HG03064 (cell line): ENCODE measurements around the gene ZSCAN30.

ENCODE experiments used
- ATAC-seq: cut with Tn5 transposase; IDR thresholded peaks from one replicate; pipeline ENCODE4 v1.9.1; 2021; ENCODE audit warnings: low read depth; ENCODE audit not compliant: unreplicated experiment

Gene ZSCAN30

GRCh38 chr18:35290094-35290735 is at the start of gene ZSCAN30:
TSS of gene ZSCAN30 (minus strand) at chr18:35290229. CDS start at chr18:35264352, 25,877 bp downstream.
- peak; percentile 78 for ATAC-seq

GRCh38 chr18:35337286-35337685 is 47.3 kb upstream of the ZSCAN30 start:
- no peak for ATAC-seq

GRCh38 chr18:35335866-35336265 is 45.8 kb upstream of the ZSCAN30 start:
- ATAC-seq, result no peak

- ATAC-seq, result no peak
These were observed 44.8 kb upstream of the ZSCAN30 start for GRCh38 chr18:35334821-35335220.

GRCh38 chr18:35334212-35334611 is 44.2 kb upstream of the ZSCAN30 start:
- ATAC-seq, result no peak

- no peak for ATAC-seq
These were observed 41.5 kb upstream of the ZSCAN30 start for GRCh38 chr18:35331367-35332087.

- ATAC-seq, result no peak
These were observed 38.8 kb upstream of the ZSCAN30 start for GRCh38 chr18:35328868-35329267.

- no peak for ATAC-seq
These were observed 36.8 kb upstream of the ZSCAN30 start for GRCh38 chr18:35326695-35327387.

- ATAC-seq, result no peak
These were observed 35.1 kb upstream of the ZSCAN30 start for GRCh38 chr18:35324926-35325655.

GRCh38 chr18:35322486-35323458 is 32.7 kb upstream of the ZSCAN30 start:
- no peak for ATAC-seq

- ATAC-seq, result no peak
These were observed 21.5 kb upstream of the ZSCAN30 start for GRCh38 chr18:35311496-35311895.

GRCh38 chr18:35306588-35307250 is 16.7 kb upstream of the ZSCAN30 start:
- no peak for ATAC-seq

- ATAC-seq, result no peak
These were observed 13.6 kb upstream of the ZSCAN30 start for GRCh38 chr18:35303610-35304009.

GRCh38 chr18:35296060-35296459 is 6.0 kb upstream of the ZSCAN30 start:
- no peak for ATAC-seq

- ATAC-seq, result no peak
These were observed 1.1 kb upstream of the ZSCAN30 start for GRCh38 chr18:35291166-35291565.

- peak; percentile 33 for ATAC-seq
These were observed 319 bp downstream of the ZSCAN30 start for GRCh38 chr18:35289727-35290093.

- ATAC-seq, result no peak
These were observed 736 bp downstream of the ZSCAN30 start for GRCh38 chr18:35289293-35289692.

GRCh38 chr18:35284841-35285240 is 5.2 kb downstream of the ZSCAN30 start:
- ATAC-seq, result no peak
